ENCODE data around the gene RAP1B.

The RAP1B gene

GRCh38 chr12:68609998-68610369, 715 bp upstream of the RAP1B start:
- TF ChIP-seq ZNF70 (CRISPR knock-in tag; IDR thresholded peaks at IDR 0.05) (no peak), ARNTL (CRISPR knock-in tag; IDR thresholded peaks at IDR 0.05; ENCODE audit: borderline replicate concordance, low read depth) (no peak), PPARA (CRISPR knock-in tag; IDR thresholded peaks at IDR 0.05; ENCODE audit: borderline replicate concordance) (no peak), TSHZ2 (CRISPR knock-in tag; IDR thresholded peaks at IDR 0.05) (no peak), ESRRG (CRISPR knock-in tag; IDR thresholded peaks at IDR 0.05) (no peak), RARB (CRISPR knock-in tag; IDR thresholded peaks at IDR 0.05) (no peak), CSRNP3 (CRISPR knock-in tag; IDR thresholded peaks at IDR 0.05) (no peak), GLIS3 (CRISPR knock-in tag; IDR thresholded peaks at IDR 0.05) (no peak), CREB5 (CRISPR knock-in tag; IDR thresholded peaks at IDR 0.05; ENCODE audit: low read depth) (no peak), SNAI2 (CRISPR knock-in tag; IDR thresholded peaks at IDR 0.05) (no peak), TCF4 (CRISPR knock-in tag; IDR thresholded peaks at IDR 0.05; ENCODE audit: borderline replicate concordance) (no peak), ZFP30 (CRISPR knock-in tag; IDR thresholded peaks at IDR 0.05) (no peak), TOX (CRISPR knock-in tag; IDR thresholded peaks at IDR 0.05; ENCODE audit: borderline replicate concordance) (no peak)
- peak; percentile 10; the same call in 2 of the 3 replicates for ATAC-seq

- peak; percentile 35 for ATAC-seq
- TF ChIP-seq RARB (CRISPR knock-in tag; IDR thresholded peaks at IDR 0.05) (no peak), ISL1 (CRISPR knock-in tag; IDR thresholded peaks at IDR 0.05) (no peak), CREB5 (CRISPR knock-in tag; IDR thresholded peaks at IDR 0.05; ENCODE audit: low read depth) (no peak), PPARA (CRISPR knock-in tag; IDR thresholded peaks at IDR 0.05; ENCODE audit: borderline replicate concordance) (no peak), ZNF8 (CRISPR knock-in tag; IDR thresholded peaks at IDR 0.05) (no peak), TCF4 (CRISPR knock-in tag; IDR thresholded peaks at IDR 0.05; ENCODE audit: borderline replicate concordance) (no peak), ZFP3 (CRISPR knock-in tag; IDR thresholded peaks at IDR 0.05) (no peak), CSDC2 (CRISPR knock-in tag; IDR thresholded peaks at IDR 0.05) (no peak), BACH2 (CRISPR knock-in tag; IDR thresholded peaks at IDR 0.05; ENCODE audit: borderline replicate concordance) (no peak), ZFP30 (CRISPR knock-in tag; IDR thresholded peaks at IDR 0.05) (no peak), SNAI2 (CRISPR knock-in tag; IDR thresholded peaks at IDR 0.05) (no peak), ARNTL (CRISPR knock-in tag; IDR thresholded peaks at IDR 0.05; ENCODE audit: borderline replicate concordance, low read depth) (no peak), TSHZ2 (CRISPR knock-in tag; IDR thresholded peaks at IDR 0.05) (no peak)
These were observed 551 bp downstream of the RAP1B start for GRCh38 chr12:68611094-68611805.

GRCh38 chr12:68611806-68612160, 1.1 kb downstream of the RAP1B start:
- ATAC-seq, result no peak
- TF ChIP-seq ZNF565 (CRISPR knock-in tag; conservative IDR thresholded peaks at IDR 0.05; ENCODE audit: low read depth) (no peak), TCF4 (CRISPR knock-in tag; IDR thresholded peaks at IDR 0.05; ENCODE audit: borderline replicate concordance) (no peak), PPARA (CRISPR knock-in tag; IDR thresholded peaks at IDR 0.05; ENCODE audit: borderline replicate concordance) (no peak), ISL1 (CRISPR knock-in tag; IDR thresholded peaks at IDR 0.05) (no peak), ZNF70 (CRISPR knock-in tag; IDR thresholded peaks at IDR 0.05) (no peak), ZFP3 (CRISPR knock-in tag; IDR thresholded peaks at IDR 0.05) (no peak), PATZ1 (CRISPR knock-in tag; IDR thresholded peaks at IDR 0.05; ENCODE audit: borderline replicate concordance) (no peak), POU6F1 (CRISPR knock-in tag; IDR thresholded peaks at IDR 0.05; ENCODE audit: borderline replicate concordance, low read depth) (no peak), ARNTL (CRISPR knock-in tag; IDR thresholded peaks at IDR 0.05; ENCODE audit: borderline replicate concordance, low read depth) (no peak), CSRNP3 (CRISPR knock-in tag; IDR thresholded peaks at IDR 0.05) (no peak)

Measured in SK-N-SH treated with all-trans-retinoic acid at 6 μM for 48 hours (cell line).